ENCODE data around the gene COL5A1.

Gene COL5A1

DNA sequence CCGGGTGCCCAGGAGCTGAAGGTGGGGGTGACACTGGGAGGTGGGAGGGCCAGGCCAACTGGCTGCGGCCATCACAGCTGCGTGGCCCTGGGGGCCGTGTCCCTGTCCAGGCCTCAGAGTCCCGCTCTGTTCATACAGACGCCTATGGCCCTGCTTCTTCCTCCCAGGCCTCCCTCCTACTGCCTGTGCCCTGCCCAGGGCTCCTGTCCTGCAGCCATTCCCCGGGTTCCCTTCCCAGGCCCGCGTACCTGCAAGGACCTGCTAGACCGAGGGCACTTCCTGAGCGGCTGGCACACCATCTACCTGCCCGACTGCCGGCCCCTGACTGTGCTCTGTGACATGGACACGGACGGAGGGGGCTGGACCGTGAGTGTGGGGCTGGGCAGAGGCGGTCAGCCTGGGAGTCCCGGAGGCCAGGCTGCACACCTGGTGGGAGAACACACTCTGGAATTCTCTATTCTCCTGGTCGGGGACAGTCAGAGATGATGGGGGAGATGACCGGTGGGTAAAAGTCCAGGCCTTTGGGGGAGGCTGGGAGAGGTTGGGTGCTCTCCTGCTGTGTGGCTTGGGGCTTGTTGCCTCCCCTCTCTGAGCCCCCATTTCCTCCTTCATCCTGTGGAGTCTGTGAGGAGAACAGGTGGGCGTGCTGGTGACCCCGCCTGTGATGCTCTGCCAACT lies 243.5 kb downstream of the COL5A1 start:
- DNase-seq: no peak

- DNase-seq: no peak
Observed at GRCh38 chr9:134885679-134886412, 244.2 kb downstream of the COL5A1 start.

- no peak for DNase-seq
Observed at GRCh38 chr9:134886413-134886913, 244.9 kb downstream of the COL5A1 start.

- DNase-seq: no peak
Observed at GRCh38 chr9:134887219-134887618, 245.6 kb downstream of the COL5A1 start.

- no peak for DNase-seq
Observed at GRCh38 chr9:134887686-134888602, 246.3 kb downstream of the COL5A1 start.

GRCh38 chr9:134888603-134889190 lies 247.1 kb downstream of the COL5A1 start:
- DNase-seq: no peak

DNA sequence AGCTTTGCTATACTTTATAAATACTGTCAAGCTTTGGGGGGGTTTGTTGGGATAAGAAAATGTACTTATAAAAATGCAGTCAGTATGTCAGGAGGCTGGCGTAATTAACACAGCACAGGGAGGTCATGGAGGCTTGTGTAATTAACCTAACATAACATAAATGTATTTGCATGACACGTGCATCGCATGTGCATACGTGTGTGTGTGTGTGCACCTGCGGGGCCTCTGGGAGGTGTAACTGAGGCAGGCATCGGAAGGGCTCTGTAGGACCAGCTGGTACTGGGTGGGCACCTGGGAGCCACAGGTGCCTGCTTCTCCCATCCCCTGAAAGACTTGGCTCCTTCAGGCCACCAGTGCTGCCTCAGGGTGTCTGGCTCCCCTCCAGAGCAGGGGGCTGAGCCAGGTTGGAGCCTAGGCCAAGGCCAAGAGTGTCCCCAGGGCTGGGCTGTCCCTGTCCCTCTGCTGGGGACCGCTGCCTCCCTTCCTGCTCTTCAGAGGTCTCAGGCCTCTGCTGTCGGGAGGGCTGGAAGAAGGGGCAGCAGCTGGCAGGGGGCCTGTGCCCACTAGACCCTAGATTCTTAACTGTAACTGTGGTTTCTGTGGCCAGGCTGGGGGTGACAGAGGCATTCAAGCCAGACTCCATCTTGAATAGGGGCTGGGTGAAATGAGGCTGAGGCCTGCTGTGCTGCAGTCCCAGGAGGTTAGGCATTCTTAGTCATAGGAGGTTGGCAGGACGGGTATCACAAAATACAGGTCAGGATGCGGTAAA lies 248.0 kb downstream of the COL5A1 start:
- no peak for DNase-seq

DNA sequence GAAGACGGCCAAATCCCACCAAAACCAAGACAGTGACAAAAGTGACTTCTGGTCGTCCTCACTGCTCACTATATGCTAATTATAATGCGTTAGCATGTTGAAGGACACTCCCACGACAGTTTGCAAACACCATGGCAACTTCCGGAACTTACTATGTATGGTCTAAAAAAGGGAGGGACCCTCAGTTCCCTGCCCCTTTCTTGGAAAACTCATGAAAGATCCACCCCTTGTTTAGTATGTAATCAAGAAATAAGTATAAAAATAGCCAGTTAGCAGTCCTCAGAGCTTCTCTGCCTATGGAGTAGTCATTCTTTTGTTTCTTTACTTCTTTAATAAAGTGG lies 248.5 kb downstream of the COL5A1 start:
- no peak for DNase-seq

- DNase-seq: no peak
Observed at GRCh38 chr9:134891053-134891452, 249.4 kb downstream of the COL5A1 start.

- DNase-seq: no peak
Observed at GRCh38 chr9:134891713-134892112, 250.1 kb downstream of the COL5A1 start.

GRCh38 chr9:134892221-134892620 lies 250.6 kb downstream of the COL5A1 start:
- DNase-seq: no peak

GRCh38 chr9:134892820-134893420 lies 251.3 kb downstream of the COL5A1 start:
- DNase-seq: no peak

Data from fibroblast of skin of scalp (primary cell).